ES-I3 (cell line): ENCODE results near the gene MRPL27.
"Not testable (repeated sequence)": the region's sequence is repeated elsewhere in the genome, so short reads cannot be mapped to it uniquely, and the experiment has no call there.

Source experiments
- H3K36me3 ChIP-seq: 2 replicates; pipeline ENCODE4 v1.6.1; 2013; ENCODE audit warnings: mild to moderate bottlenecking, low read length, control low read depth, moderate library complexity; ENCODE audit not compliant: insufficient read depth
- H3K4me1 ChIP-seq: 2 replicates; pipeline ENCODE4 v1.6.1; 2013; ENCODE audit warnings: mild to moderate bottlenecking, control low read depth, low read length; ENCODE audit not compliant: insufficient read depth
- H3K9ac ChIP-seq: 2 replicates; pipeline ENCODE4 v1.6.1; 2013; ENCODE audit warnings: low read depth, mild to moderate bottlenecking, low read length, moderate library complexity
- H3K9me3 ChIP-seq: 2 replicates; pipeline ENCODE4 v1.6.1; 2013; ENCODE audit warnings: mild to moderate bottlenecking, low read length, moderate library complexity; ENCODE audit not compliant: control insufficient read depth, insufficient read depth

Gene MRPL27

GRCh38 chr17:50350733-50351132 lies 22.3 kb downstream of the MRPL27 start:
- Histone ChIP-seq H3K9ac (no peak overlapping the region), H3K36me3 (peaks cover 12% of the 10 kb centered on the region), H3K4me1 (peaks cover 15% of the 10 kb centered on the region), H3K9me3 (no peaks in the 10 kb centered on the region)

- peaks cover 21% of the 10 kb centered on the region for H3K4me1 ChIP-seq
- H3K9me3 ChIP-seq: no peaks in the 10 kb centered on the region
- peaks cover 3% of the 10 kb centered on the region; the same call in 1 of the 2 replicates for H3K36me3 ChIP-seq
- H3K9ac ChIP-seq: no peak overlapping the region
Measured at GRCh38 chr17:50349243-50349600, 23.8 kb downstream of the MRPL27 start.

GRCh38 chr17:50348522-50349242 lies 24.3 kb downstream of the MRPL27 start:
- Histone ChIP-seq H3K9me3 (no peaks in the 10 kb centered on the region), H3K4me1 (peaks cover 21% of the 10 kb centered on the region), H3K9ac (no peak overlapping the region), H3K36me3 (no peaks in the 10 kb centered on the region)

- H3K9ac ChIP-seq: no peak overlapping the region; the same call in 1 of the 2 replicates
- no peaks in the 10 kb centered on the region for H3K36me3 ChIP-seq
- peaks cover 21% of the 10 kb centered on the region for H3K4me1 ChIP-seq
Measured at GRCh38 chr17:50347894-50348291, 25.1 kb downstream of the MRPL27 start.

GRCh38 chr17:50347117-50347893 lies 25.7 kb downstream of the MRPL27 start:
- H3K36me3 ChIP-seq: no peaks in the 10 kb centered on the region
- peak overlapping the region; percentile 95 for H3K9ac ChIP-seq
- H3K9me3 ChIP-seq: no peaks in the 10 kb centered on the region
- peaks cover 21% of the 10 kb centered on the region for H3K4me1 ChIP-seq

More at GRCh38 chr17:50347894-50348291, 25.1 kb downstream of the MRPL27 start:
- H3K9me3 ChIP-seq: no peaks in the 10 kb centered on the region

- Histone ChIP-seq H3K9ac (peak overlapping the region; percentile 95), H3K4me1 (peaks cover 21% of the 10 kb centered on the region), H3K36me3 (no peaks in the 10 kb centered on the region), H3K9me3 (0 out of 2 replicates have a peak, but pooled peaks cover 4% of the 10 kb centered on the region)
Measured at GRCh38 chr17:50346313-50347116, 26.5 kb downstream of the MRPL27 start.

- H3K36me3 ChIP-seq: no peaks in the 10 kb centered on the region
- H3K4me1 ChIP-seq: peaks cover 21% of the 10 kb centered on the region
- H3K9me3 ChIP-seq: 0 out of 2 replicates have a peak, but pooled peaks cover 4% of the 10 kb centered on the region
- H3K9ac ChIP-seq: peak within 1 kb of the TSS; percentile 95
Measured at GRCh38 chr17:50345432-50346312, 27.3 kb downstream of the MRPL27 start, which contains the start of gene XYLT2. Gene XYLT2, plus strand, starts transcription at chr17:50346126. Its CDS starts 15 bp downstream, at chr17:50346141.

GRCh38 chr17:50344731-50345365 lies 28.1 kb downstream of the MRPL27 start:
- Histone ChIP-seq H3K9ac (peak overlapping the region; percentile 65; the same call in 1 of the 2 replicates), H3K4me1 (peaks cover 21% of the 10 kb centered on the region)

GRCh38 chr17:50339381-50339780 lies 33.6 kb downstream of the MRPL27 start:
- Histone ChIP-seq H3K9ac (no peak overlapping the region), H3K9me3 (peaks cover 13% of the 10 kb centered on the region; the same call in 1 of the 2 replicates), H3K36me3 (no peaks in the 10 kb centered on the region), H3K4me1 (no peaks in the 10 kb centered on the region)

More at GRCh38 chr17:50344731-50345365, 28.1 kb downstream of the MRPL27 start:
- 0 out of 2 replicates have a peak, but pooled peaks cover 4% of the 10 kb centered on the region for H3K9me3 ChIP-seq
- H3K36me3 ChIP-seq: no peaks in the 10 kb centered on the region

GRCh38 chr17:50338645-50339044 lies 34.3 kb downstream of the MRPL27 start:
- H3K4me1 ChIP-seq: no peaks in the 10 kb centered on the region
- no peaks in the 10 kb centered on the region for H3K36me3 ChIP-seq
- no peak overlapping the region for H3K9ac ChIP-seq
- H3K9me3 ChIP-seq: peaks cover 13% of the 10 kb centered on the region; the same call in 1 of the 2 replicates

GRCh38 chr17:50337956-50338355 lies 35.0 kb downstream of the MRPL27 start:
- Histone ChIP-seq H3K9me3 (peaks cover 13% of the 10 kb centered on the region; the same call in 1 of the 2 replicates), H3K9ac (no peak overlapping the region), H3K36me3 (no peaks in the 10 kb centered on the region), H3K4me1 (no peaks in the 10 kb centered on the region)

- not testable (repeated sequence) for H3K4me1 ChIP-seq, H3K36me3 ChIP-seq, H3K9me3 ChIP-seq, H3K9ac ChIP-seq
Measured at GRCh38 chr17:50333291-50334057, 39.5 kb downstream of the MRPL27 start.
